ENCODE data around the gene TMA7. TPM values are rescaled to one million over a fixed set of nuclear protein-coding genes. Genes with fewer than 3 reads are reported as not detected.

The TMA7 gene
- total and polyA plus RNA-seq, 2 of the 13 experiments (the other 11 are each of a cell fraction or from before 2014, with no cell fraction given), result 100 to 486 TPM

- 0% methylated on average over 1 of the region's 5 CpGs for WGBS (ENCODE audit: low lambda C conversion rate)
- Histone ChIP-seq H4K20me1 (ENCODE audit: insufficient read depth, low read length) (no peaks in the 10 kb centered on the region), H2AFZ (ENCODE audit: low read length) (no peak overlapping the region), H3K9ac (ENCODE audit: insufficient read depth, low read depth, low read length) (peak overlapping the region; percentile 80), H3K4me2 (ENCODE audit: low read depth, low read length) (peak overlapping the region; percentile 95), H3K4me1 (ENCODE audit: insufficient read depth, low read length) (peaks cover 57% of the 10 kb centered on the region), H3K27ac (ENCODE audit: extremely low read length, insufficient read depth, low read length) (peak overlapping the region; percentile 89), H3K9me3 (ENCODE audit: low read length) (no peaks in the 10 kb centered on the region), H3K79me2 (ENCODE audit: insufficient read depth, low read length) (peaks cover 4% of the 10 kb centered on the region), H3K4me3 (replicated peaks in 1 of 3; ENCODE audit: insufficient read depth in 1 of 3, low read depth in 2 of 3, low read length in 3 of 3) (peak overlapping the region; percentile 61 to 83 (median 65)), H3K36me3 (replicated peaks in 1 of 2; ENCODE audit: control insufficient read depth in 1 of 2, insufficient read depth in 2 of 2, low read length in 2 of 2) (peaks cover 2 to 10% of the 10 kb centered on the region in 2 experiments; a peak in 2 of 5 replicates), H3K27me3 (ENCODE audit: control insufficient read depth in 1 of 2, insufficient read depth in 2 of 2, low read length in 2 of 2) (no peaks in the 10 kb centered on the region; a peak in 1 of 5 replicates)
- intact Hi-C loops (cut with micrococcal nuclease; ENCODE audit: unreplicated experiment), result loop anchor here (2.0 kb wide), 2 partner anchors 34 to 84 kb away; partner anchors contain the start of gene PFKFB4
- BruUV-seq (replicated peaks), result no TSS peak
- CTCF ChIA-PET (ENCODE audit: low intra/inter-chr PET ratio, low total read pairs), result no interaction called here
- in situ Hi-C loops (cut with HindIII; ENCODE audit: extremely low pct_ligation_motif_present, low pct_unique_long_range_greater_than_20kb), result no loop called here
- DNase-seq (ENCODE audit: low spot score) (no peak), FAIRE-seq (no peak), ATAC-seq (peak; percentile 47)
- POLR2A ChIA-PET, result interaction anchor here (0.8 to 3.2 kb wide), 31 partner anchors 8 to 284 kb away, joined by 3 to 41 read pairs (median 10); partner anchors contain the start of genes ATRIP, CCDC51, CDC25A and CELSR3
- TF ChIP-seq E2F5 (CRISPR knock-in tag; conservative IDR thresholded peaks at IDR 0.05), result no peak
- no peak for TF ChIP-seq HNF4A (CRISPR knock-in tag; IDR thresholded peaks at IDR 0.05)
- no peak for TF ChIP-seq THAP8 (CRISPR knock-in tag; IDR thresholded peaks at IDR 0.05; ENCODE audit: borderline replicate concordance)
- TF ChIP-seq ZBTB7A (CRISPR knock-in tag; IDR thresholded peaks at IDR 0.05), result no peak
- TF ChIP-seq ZNF3 (CRISPR knock-in tag; IDR thresholded peaks at IDR 0.05), result no peak
- TF ChIP-seq ZNF382 (CRISPR knock-in tag; IDR thresholded peaks at IDR 0.05; ENCODE audit: borderline replicate concordance), result no peak
- TF ChIP-seq ATF6 (CRISPR knock-in tag; conservative IDR thresholded peaks at IDR 0.05), result no peak
- 0 out of 2 replicates have a peak, but pooled peaks have one; percentile 19 for TF ChIP-seq ZNF143 (CRISPR knock-in tag; IDR thresholded peaks at IDR 0.05)
- no peak for TF ChIP-seq POGZ (CRISPR knock-in tag; IDR thresholded peaks at IDR 0.05)
- TF ChIP-seq TEF (CRISPR knock-in tag; IDR thresholded peaks at IDR 0.05), result no peak
- TF ChIP-seq NKX3-1 (CRISPR knock-in tag; IDR thresholded peaks at IDR 0.05), result no peak
- no peak for TF ChIP-seq TAF1 (CRISPR knock-in tag; IDR thresholded peaks at IDR 0.05)
- no peak for TF ChIP-seq ZNF564 (CRISPR knock-in tag; IDR thresholded peaks at IDR 0.05)
- TF ChIP-seq ZNF512B (CRISPR knock-in tag; IDR thresholded peaks at IDR 0.05; ENCODE audit: borderline replicate concordance), result no peak
- 0 out of 2 replicates have a peak, but pooled peaks have one; percentile 2 for TF ChIP-seq MXD1 (CRISPR knock-in tag; IDR thresholded peaks at IDR 0.05)
- TF ChIP-seq ARID2 (CRISPR knock-in tag; IDR thresholded peaks at IDR 0.05; ENCODE audit: borderline replicate concordance), result 0 out of 2 replicates have a peak, but pooled peaks have one; percentile 59
- TF ChIP-seq ZNF589 (CRISPR knock-in tag; conservative IDR thresholded peaks at IDR 0.05), result no peak
- 0 out of 2 replicates have a peak, but pooled peaks have one; percentile 11 for TF ChIP-seq PCBP1 (IDR thresholded peaks at IDR 0.05; ENCODE audit: borderline replicate concordance, low read depth, low read length)
- no peak for TF ChIP-seq MXD4 (CRISPR knock-in tag; IDR thresholded peaks at IDR 0.05)
These were observed 32.5 kb downstream of the TMA7 start for GRCh38 chr3:48472673-48472922.
